GM18507 (cell line): ENCODE results near the gene ARMC9.

Experiments used
- DNase-seq: peaks from one replicate; pipeline ENCODE4 v3.0.0; 2011; ENCODE audit warnings: low read depth; ENCODE audit not compliant: insufficient read length; ENCODE audit errors: extremely low spot score
- FAIRE-seq: peaks from 2 replicates; lab custom pipeline; 2011; peaks lifted over from hg19 to GRCh38; lab: Jason Lieb, UNC

Gene ARMC9

DNA sequence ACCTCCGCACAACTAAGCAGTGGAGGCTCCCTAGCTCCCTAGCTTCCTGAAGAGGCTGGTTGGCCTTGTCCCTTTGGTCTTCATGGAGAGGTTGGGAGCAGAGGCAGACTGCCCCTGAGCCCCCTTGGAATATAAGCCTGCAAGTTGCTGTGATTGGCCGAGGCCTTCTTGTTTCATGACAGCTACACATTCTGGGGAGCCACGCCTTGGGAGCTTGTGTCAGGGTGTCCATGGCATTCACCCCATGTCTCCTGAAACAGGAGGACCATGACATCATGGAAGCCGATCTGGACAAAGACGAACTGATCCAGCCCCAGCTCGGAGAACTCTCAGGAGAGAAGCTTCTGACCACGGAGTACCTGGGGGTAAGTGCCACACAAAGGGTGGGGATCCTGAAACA is 133.1 kb downstream of the ARMC9 start:
- no peak for DNase-seq
- no peak for FAIRE-seq

GRCh38 chr2:231332388-231332787 is 134.0 kb downstream of the ARMC9 start:
- FAIRE-seq (no peak), DNase-seq (no peak)

- DNase-seq (no peak), FAIRE-seq (no peak)
Observed at GRCh38 chr2:231332872-231333500, 134.6 kb downstream of the ARMC9 start.

GRCh38 chr2:231334179-231334930 is 135.9 kb downstream of the ARMC9 start:
- FAIRE-seq = no peak
- no peak for DNase-seq

DNA sequence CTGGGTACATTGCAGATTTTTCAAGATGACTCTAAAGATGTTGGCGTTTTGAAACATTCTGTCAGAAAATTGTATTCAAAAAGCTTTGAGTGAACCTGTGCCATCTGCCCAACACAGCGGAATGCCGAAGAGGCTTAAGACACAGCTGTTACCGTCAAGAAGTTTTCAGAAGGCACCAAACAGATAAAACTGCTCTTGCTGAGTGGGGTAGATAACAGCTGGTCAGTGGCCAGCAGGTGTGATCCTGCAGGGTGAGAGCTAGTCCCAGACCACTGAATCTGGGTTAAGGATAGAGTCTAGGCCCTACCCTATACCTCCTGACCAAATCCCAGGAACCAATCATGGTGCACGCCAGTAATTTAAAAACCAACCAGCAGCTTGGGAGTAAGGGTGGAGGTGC is 136.6 kb downstream of the ARMC9 start:
- DNase-seq (no peak), FAIRE-seq (no peak)

DNA sequence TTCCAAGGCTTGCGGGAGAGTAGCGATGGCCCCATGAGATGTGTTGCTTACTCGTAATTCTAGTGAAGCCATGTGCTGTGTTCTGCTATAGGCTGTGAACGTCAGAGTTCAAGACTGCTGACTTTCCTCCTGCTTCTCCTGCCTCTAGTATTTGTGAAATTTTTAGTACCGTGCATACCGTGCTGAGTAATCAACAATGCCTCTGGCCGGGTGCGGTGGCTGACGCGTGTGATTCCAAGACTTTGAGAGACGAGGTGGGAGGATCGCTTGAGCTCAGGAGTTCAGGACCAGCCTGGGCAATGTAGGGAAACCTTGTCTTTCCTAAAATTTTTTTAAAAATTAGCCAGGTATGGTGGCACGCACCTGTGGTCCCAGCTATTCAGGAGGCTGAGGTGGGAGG is 137.2 kb downstream of the ARMC9 start:
- no peak for FAIRE-seq
- no peak for DNase-seq

DNA sequence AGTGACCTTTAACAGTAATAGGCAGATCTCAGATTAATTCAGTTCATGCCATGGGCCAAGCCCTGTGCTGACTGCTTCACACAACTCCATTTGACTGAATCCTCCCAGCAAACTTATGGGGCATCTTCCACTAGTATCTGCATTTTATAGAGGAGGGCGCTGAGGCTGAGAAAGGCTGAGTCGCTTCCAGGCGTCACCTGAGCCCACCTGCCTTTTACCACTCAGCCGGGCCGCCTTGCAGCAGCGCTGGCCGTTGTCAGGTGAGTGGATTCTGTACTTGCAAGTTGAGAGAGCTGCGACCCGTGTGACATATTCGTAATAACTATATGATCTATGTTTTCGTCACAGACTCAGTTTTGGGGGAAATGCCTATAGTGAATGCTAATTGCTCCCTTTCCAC is 137.8 kb downstream of the ARMC9 start:
- DNase-seq = no peak
- FAIRE-seq = no peak

DNA sequence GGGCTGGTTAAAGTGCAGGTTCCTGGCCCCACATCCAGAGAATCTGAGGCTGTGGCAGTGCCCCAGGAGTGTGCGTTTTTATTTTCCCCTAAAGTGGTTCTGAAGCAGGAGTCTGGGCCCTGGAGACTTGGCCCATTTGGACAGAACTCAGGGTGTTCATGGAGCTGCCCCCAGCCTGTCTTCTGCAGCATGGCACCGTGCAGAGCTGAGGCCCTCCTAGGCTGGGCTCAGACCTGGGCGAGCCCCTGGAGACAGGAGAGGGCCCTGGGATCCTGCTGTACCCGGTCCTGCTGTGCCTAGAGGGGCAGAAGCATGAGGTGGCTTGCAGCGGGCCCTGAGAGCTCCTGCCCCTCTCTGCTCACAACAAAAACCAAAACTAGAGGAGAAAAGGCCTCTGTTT is 138.3 kb downstream of the ARMC9 start:
- FAIRE-seq = no peak
- no peak for DNase-seq

DNA sequence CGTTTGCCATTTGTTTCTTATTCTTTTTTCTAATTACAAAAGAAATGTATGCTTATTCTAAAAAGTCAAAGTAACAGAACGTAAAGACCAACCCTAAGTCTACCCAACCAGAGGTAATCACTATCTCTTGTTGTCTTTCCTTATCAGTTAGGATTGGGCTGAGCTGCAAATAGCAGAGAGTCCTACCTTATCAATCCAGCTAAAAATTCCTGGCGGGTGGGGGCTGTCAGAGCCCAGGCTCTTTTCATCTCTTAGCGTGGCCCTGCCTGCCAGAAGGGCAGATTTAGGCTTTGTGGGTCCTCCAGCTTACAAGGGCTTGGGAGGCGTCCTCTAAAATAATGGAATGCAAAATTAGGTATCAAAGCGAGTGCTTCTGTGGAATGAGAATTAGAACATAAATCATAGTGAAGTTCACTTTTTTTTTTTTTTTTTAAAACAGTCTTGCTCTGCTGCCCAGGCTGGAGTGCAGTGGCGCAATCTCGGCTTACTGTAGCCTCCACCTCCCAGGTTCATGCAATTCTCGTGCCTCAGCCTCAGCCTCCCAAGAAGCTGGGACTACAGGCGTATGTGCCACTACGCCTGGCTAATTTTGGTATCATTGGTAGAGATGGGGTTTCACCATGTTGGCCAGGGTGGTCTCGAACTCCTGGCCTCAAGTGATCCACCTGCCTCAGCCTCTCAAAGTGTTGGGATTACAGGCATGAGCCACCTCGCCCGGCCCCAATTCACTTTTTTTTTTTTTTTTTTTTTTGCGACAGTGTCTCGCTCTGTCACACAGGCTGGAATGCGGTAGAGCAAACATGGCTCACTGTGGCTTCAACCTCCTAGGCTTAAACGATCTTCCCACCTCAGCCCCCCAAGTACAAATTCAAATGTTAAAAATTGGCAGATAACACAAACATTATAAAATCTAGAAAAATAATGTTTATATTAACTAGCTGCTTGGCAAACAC is 139.7 kb downstream of the ARMC9 start:
- no peak for FAIRE-seq

GRCh38 chr2:231339316-231339715 is 140.9 kb downstream of the ARMC9 start:
- FAIRE-seq (no peak), DNase-seq (no peak)

More for the DNA sequence above, 139.7 kb downstream of the ARMC9 start:
- no peak for DNase-seq

- FAIRE-seq (no peak), DNase-seq (no peak)
Observed at GRCh38 chr2:231341100-231341499, 142.7 kb downstream of the ARMC9 start.

- DNase-seq (no peak), FAIRE-seq (no peak)
Observed at GRCh38 chr2:231342061-231342711, 143.8 kb downstream of the ARMC9 start.

DNA sequence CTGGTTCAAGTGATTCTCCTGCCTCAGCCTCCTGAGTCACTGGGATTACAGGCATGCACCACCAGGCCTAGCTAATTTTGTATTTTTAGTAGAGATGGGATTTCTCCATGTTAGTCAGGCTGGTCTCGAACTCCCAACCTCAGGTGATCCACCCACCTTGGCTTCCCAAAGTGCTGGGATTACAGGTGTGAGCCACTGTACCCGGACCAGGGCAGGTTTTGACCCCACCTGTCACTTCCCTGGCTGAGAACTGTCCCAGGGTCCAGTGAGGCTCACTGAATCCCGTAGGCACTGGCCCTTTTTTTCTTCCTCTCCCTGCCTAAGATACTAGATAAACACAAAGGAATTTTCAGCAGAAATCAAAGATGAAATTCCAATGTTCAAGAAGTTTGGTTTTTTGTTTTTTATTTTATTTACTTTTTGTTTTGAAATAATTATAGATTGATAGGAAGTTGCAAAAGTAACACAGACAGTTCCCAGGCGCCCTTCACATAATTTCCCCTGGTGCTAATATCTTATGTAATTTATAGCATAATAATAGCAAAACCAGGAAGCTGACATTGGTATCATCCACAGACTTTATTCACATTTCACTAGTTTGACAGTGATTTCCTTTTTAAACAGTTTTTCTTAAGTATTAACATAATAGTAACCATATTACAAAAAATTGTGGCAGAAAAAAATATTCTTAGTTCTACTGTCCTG is 144.7 kb downstream of the ARMC9 start:
- FAIRE-seq = no peak
- no peak for DNase-seq

DNA sequence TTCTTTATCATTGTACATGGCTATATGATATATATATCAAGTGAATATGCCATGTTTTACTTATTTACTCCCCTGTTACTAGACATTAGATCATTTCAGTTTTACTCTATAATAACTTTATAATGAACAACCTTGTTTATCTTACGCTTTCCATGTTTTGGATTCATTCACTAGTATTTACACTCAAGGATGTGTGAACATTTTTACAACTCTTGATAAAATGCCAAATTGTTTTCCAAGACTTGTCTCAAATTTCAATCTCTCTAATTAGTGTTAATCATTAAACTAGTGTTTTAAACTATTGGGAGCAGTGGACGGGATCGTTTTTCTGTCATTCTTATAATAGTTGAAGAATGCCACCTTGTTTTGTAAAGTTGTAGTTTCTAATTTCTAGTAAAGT is 145.6 kb downstream of the ARMC9 start:
- no peak for DNase-seq
- no peak for FAIRE-seq

GRCh38 chr2:231344851-231345250 is 146.4 kb downstream of the ARMC9 start:
- DNase-seq (no peak), FAIRE-seq (no peak)

- DNase-seq (no peak), FAIRE-seq (no peak)
Observed at GRCh38 chr2:231347081-231347480, 148.7 kb downstream of the ARMC9 start.

GRCh38 chr2:231347638-231348037 is 149.2 kb downstream of the ARMC9 start:
- FAIRE-seq = no peak
- no peak for DNase-seq

GRCh38 chr2:231348173-231348572 is 149.7 kb downstream of the ARMC9 start:
- FAIRE-seq (no peak), DNase-seq (no peak)

DNA sequence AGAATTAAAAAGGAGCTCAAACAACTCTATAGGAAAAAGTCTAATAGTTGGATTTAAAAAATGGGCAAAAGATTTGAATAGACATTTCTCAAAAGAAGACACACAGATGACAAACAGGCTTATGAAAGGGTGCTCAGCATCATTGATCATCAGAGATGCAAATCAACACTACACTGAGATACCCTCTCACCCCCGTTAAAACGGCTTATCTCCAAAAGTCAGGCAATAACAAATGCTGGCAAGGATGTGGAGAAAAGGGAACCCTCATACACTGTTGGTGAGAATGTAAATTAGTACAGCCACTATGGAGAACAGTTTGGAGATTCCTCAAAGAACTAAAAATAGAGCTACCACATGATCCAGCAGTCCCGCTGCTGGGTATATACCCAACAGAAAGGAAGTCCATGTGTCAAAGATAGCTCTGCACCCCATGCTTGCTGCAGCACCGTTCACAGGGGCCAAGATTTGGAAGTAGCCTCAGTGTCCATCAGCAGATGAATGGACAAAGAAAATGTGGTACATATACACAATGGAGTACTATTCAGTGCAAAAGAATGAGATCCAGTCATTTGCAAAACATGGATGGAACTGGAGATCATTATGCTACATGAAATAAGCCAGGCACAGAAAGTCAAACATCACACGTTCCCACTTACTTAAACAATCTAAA is 150.4 kb downstream of the ARMC9 start:
- FAIRE-seq = no peak
- DNase-seq = no peak
